Peyer's patch (tissue), 4 donors: ENCODE results near the gene TECPR2.

ENCODE experiments used
- CTCF ChIP-seq, 6 experiments: fragments of 450-650 bp in 4 of 6; fragments of 200-600 bp in 2 of 6; sonication (generic) in 1 of 6; IDR thresholded peaks; one replicate each; pipeline ENCODE4 v1.5.1; 2017 to 2019; ENCODE audit warnings: antibody characterized with exemption in 6 of 6, mild to moderate bottlenecking in 3 of 6, moderate library complexity in 1 of 6
- POLR2A ChIP-seq, 2 donors: fragments of 450-650 bp; IDR thresholded peaks; one replicate each; pipeline ENCODE4 v1.5.1; 2017; ENCODE audit warnings: antibody characterized with exemption in 2 of 2, mild to moderate bottlenecking in 2 of 2, moderate library complexity in 2 of 2

- TF ChIP-seq CTCF (IDR thresholded peaks at IDR 0.05) (no peak), POLR2A (IDR thresholded peaks at IDR 0.05) (no peak)
These were observed 27.5 kb downstream of the TECPR2 start for GRCh38 chr14:102390064-102390855.
